HFF-Myc (cell line): ENCODE data around the gene RELA.

ENCODE experiments used
- DNase-seq: peaks from one replicate; pipeline ENCODE4 v3.0.0-alpha.2; 2011; ENCODE audit warnings: low read depth; ENCODE audit errors: extremely low read depth
- H3K4me3 ChIP-seq: replicated peaks from 2 replicates; pipeline ENCODE4 v1.5.1; 2011; ENCODE audit warnings: low read depth, mild to moderate bottlenecking, control low read depth, low read length
- CTCF ChIP-seq: IDR thresholded peaks from 2 replicates; pipeline ENCODE4 v1.5.1; 2012; ENCODE audit warnings: mild to moderate bottlenecking, low read depth, low read length, control low read depth; ENCODE audit errors: missing control alignments

The RELA gene

GRCh38 chr11:65634440-65634839 lies 28.3 kb downstream of the RELA start:
- TF ChIP-seq CTCF = no peak
- DNase-seq = no peak
- H3K4me3 ChIP-seq = no peak overlapping the region

DNA sequence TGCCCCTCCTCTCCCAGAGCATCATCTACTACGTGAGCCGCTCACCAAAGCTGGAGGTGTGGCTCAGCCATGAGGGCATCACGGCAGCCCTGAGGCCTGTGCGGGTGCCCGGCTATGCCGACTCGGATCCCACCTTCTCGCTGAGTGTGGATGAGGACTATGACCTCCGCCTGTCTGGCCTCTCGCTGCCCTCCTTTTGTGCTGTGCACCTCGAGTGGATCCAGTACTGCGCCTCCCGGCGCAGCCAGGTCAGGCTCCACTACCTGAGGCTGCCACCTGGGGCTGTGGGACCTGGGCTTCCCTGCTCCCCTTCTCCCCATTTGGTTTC lies 28.6 kb downstream of the RELA start:
- H3K4me3 ChIP-seq = no peak overlapping the region
- no peak for DNase-seq
- no peak for TF ChIP-seq CTCF

DNA sequence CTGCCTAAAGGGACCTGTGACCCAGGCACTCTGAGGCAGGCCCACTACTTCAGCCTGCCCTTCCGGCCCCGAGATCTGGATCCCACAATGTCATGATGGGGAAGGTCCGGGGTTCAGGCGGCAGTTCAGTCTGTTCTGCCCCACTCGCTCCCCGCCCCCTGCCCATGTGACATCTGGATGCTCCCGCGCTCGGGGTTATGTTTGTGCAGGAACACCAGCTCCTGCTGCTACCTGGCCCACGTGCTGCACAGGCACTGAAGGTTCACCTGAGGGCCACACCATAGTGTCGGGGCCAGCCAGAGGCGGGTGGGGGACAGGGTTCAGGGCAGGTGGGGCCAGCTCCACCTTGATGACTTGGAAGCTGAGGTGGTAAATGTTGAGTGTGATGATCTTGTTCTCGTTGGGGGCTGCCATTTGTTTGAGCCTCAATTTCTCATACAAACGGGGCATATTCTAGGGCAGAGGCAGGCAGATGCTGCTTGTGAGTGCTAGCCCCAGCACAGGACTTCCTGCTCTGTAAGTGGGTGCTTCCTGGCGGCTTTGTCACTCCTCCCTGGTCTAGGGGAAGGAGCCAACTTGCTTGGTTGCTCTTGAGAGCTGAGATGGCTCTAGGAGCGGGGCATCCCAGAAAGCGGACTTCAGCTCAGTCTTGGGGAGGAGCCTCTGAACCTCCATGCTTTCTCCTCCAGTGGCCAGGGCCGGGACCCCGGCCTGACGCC lies 29.2 kb downstream of the RELA start:
- no peak for DNase-seq
- TF ChIP-seq CTCF = no peak
- no peak overlapping the region for H3K4me3 ChIP-seq

DNA sequence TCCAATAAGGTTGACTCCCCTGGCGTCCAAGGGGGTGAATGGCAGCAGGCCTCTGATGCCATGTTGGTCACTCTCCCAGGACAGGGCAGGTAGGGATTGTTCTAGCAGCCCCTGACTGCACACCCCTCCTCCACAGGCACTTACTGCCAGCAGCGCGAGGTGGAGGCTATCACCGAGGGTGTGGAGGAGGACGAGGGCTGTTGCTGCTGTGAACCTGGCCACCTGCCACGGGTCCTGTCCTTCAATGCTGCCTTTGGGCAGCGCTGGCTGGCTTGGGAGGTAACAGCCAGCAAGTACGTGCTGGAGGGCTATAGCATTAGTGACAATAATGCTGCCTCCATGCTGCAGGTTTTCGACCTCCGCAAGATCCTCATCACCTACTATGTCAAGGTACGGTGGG lies 32.5 kb downstream of the RELA start:
- no peak overlapping the region for H3K4me3 ChIP-seq
- no peak for TF ChIP-seq CTCF
- DNase-seq = no peak

DNA sequence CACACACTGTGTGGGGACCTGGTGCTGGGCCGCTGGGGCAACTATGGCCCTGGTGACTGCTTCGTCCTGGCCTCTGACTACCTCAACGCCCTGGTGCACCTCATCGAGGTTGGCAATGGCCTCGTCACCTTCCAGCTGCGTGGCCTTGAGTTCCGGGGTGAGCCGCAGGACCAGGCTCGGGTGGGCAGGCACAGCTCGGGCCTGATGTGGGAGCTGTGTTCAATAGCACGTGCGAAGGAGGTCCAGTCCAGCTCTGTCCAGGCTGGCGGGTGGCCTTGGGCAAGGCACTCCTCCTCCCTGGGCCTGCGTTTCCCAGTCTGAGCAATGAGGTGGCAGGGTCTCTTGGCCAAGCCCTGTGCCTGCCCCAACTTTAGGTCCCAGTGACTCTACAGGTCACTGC lies 33.1 kb downstream of the RELA start:
- no peak for TF ChIP-seq CTCF

DNA sequence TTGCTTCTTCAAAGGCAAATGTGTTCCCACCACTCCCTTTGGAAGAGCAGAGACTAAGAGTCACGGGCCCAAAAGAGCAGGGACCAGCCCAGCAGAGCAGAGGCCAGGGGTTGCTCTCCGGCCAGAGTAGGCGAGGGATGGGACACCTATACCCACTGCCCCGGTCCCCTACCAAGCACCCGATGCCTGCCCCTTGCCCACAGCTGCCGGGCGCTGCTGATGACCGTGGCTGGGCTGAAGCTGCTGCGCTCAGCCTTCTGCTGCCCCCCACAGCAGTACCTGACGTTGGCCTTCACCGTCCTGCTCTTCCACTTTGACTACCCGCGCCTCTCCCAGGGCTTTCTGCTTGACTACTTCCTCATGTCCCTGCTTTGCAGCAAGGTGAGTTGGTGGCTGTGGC lies 35.5 kb downstream of the RELA start:
- TF ChIP-seq CTCF = no peak
- no peak for DNase-seq
- no peak overlapping the region for H3K4me3 ChIP-seq

More for the DNA sequence above, 33.1 kb downstream of the RELA start:
- no peak overlapping the region for H3K4me3 ChIP-seq
- no peak for DNase-seq

DNA sequence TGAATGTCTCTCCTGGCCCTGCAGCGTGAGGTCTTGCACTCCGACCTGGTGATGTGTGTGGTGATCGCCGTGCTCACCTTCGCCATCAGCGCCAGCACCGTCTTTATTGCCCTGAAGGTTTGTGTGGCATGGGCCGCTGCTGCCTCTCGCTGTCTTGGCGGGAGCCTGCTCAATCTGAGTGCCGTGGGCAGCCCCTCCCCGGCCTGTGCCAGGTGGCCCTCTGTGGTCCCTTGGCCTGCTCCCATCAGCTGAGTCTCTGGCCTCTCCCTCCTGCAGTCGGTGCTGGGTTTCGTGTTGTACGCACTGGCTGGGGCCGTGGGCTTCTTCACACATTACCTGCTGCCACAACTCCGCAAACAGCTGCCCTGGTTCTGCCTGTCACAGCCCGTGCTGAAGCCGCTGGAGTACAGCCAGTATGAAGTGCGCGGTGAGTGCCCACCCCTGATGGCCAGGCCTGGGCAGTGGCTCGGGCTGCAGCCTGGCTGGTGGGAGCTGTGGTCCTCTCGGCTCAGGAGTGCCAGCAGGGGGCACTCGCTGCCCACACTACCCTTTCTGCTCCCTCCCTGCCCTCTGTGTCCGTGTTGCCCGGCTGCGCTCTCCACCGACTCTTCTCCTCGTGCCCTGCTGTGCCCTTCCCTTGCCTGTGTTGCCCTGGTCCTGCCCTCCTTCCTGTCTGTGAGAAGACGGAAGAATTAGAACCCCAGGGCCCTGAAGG lies 36.9 kb downstream of the RELA start:
- DNase-seq = no peak
- peak; percentile 47 for TF ChIP-seq CTCF
- no peak overlapping the region for H3K4me3 ChIP-seq
